HEK293 (cell line): ENCODE measurements around the gene UTP25.

Source experiments
- CTCF ChIA-PET: fragments of 350-600 bp; formaldehyde crosslinking; extraction: SDS; loops from one replicate; lab custom pipeline; 2021; ENCODE audit warnings: antibody characterized with exemption; lab: Yijun Ruan, JAX
- POLR2A ChIA-PET: fragments of 300-600 bp; formaldehyde crosslinking; extraction: SDS; loops from one replicate; lab custom pipeline; 2020; ENCODE audit warnings: antibody characterized with exemption, inconsistent platforms; lab: Yijun Ruan, JAX
- H3K27ac ChIP-seq: fragments of 200-500 bp; sonication (Bioruptor generic); 2 replicates; pipeline ENCODE4 v1.5.1; 2014; ENCODE audit warnings: low read depth, low read length, control low read depth, inconsistent platforms; ENCODE audit errors: extremely low read depth
- H3K36me3 ChIP-seq, 2 experiments: fragments of 200-500 bp in 1 of 2; sonication (Bioruptor generic) in 1 of 2; 1 replicate in 1 of 2; 2 replicates in 1 of 2; pipeline ENCODE4 v1.5.1; 2014 to 2017; ENCODE audit warnings: inconsistent platforms in 2 of 2, low read length in 2 of 2; ENCODE audit not compliant: control insufficient read depth in 2 of 2, insufficient read depth in 1 of 2
- H3K4me1 ChIP-seq: fragments of 200-500 bp; sonication (Bioruptor generic); 2 replicates; pipeline ENCODE4 v1.5.1; 2014; ENCODE audit warnings: mild to moderate bottlenecking, low read length, inconsistent platforms; ENCODE audit not compliant: control insufficient read depth, insufficient read depth
- H3K4me3 ChIP-seq: 2 replicates; pipeline ENCODE4 v1.5.1; 2011; ENCODE audit warnings: low read depth, mild to moderate bottlenecking, control low read depth, low read length, moderate library complexity
- H3K9me3 ChIP-seq: fragments of 200-500 bp; sonication (Bioruptor generic); 2 replicates; pipeline ENCODE4 v1.5.1; 2014; ENCODE audit warnings: low read depth, low read length, inconsistent platforms; ENCODE audit not compliant: control insufficient read depth, insufficient read depth
- KLF10 ChIP-seq: fragments of 450-650 bp; IDR thresholded peaks from 2 replicates; pipeline ENCODE4 v1.5.1; 2018; ENCODE audit warnings: missing biosample characterization, mild to moderate bottlenecking, missing genetic modification characterization
- ZNF138 ChIP-seq: fragments of 450-650 bp; formaldehyde crosslinking; IDR thresholded peaks from 2 replicates; pipeline ENCODE4 v1.5.1; 2016; ENCODE audit warnings: missing biosample characterization, missing genetic modification characterization, borderline replicate concordance
- ZNF202 ChIP-seq: fragments of 450-650 bp; formaldehyde crosslinking; IDR thresholded peaks from 2 replicates; pipeline ENCODE4 v1.5.1; 2016; ENCODE audit warnings: missing biosample characterization, missing genetic modification characterization, borderline replicate concordance
- ZNF214 ChIP-seq: fragments of 450-650 bp; formaldehyde crosslinking; IDR thresholded peaks from 2 replicates; pipeline ENCODE4 v1.5.1; 2017; ENCODE audit warnings: missing biosample characterization, mild to moderate bottlenecking, missing genetic modification characterization, borderline replicate concordance
- ZNF324 ChIP-seq: fragments of 450-650 bp; formaldehyde crosslinking; IDR thresholded peaks from 2 replicates; pipeline ENCODE4 v1.5.1; 2016; ENCODE audit warnings: missing biosample characterization, missing genetic modification characterization
- ZNF335 ChIP-seq: fragments of 450-650 bp; formaldehyde crosslinking; conservative IDR thresholded peaks from 2 replicates; pipeline ENCODE4 v1.5.1; 2016; ENCODE audit warnings: missing biosample characterization, missing genetic modification characterization
- ZNF555 ChIP-seq: fragments of 450-650 bp; formaldehyde crosslinking; conservative IDR thresholded peaks from 2 replicates; pipeline ENCODE4 v1.5.1; 2017; ENCODE audit warnings: missing biosample characterization, mild to moderate bottlenecking, missing genetic modification characterization, inconsistent platforms
- ZNF624 ChIP-seq: fragments of 450-650 bp; formaldehyde crosslinking; IDR thresholded peaks from 2 replicates; pipeline ENCODE4 v1.5.1; 2017; ENCODE audit warnings: missing biosample characterization, missing genetic modification characterization
- ZNF658 ChIP-seq: fragments of 450-650 bp; formaldehyde crosslinking; IDR thresholded peaks from 2 replicates; pipeline ENCODE4; 2016; ENCODE audit warnings: missing biosample characterization, missing genetic modification characterization
- ZNF670 ChIP-seq: fragments of 450-650 bp; formaldehyde crosslinking; IDR thresholded peaks from 2 replicates; pipeline ENCODE4 v1.5.1; 2016; ENCODE audit warnings: missing biosample characterization, missing genetic modification characterization, low read depth
- ZNF76 ChIP-seq: fragments of 450-650 bp; formaldehyde crosslinking; IDR thresholded peaks from 2 replicates; pipeline ENCODE4; 2016; ENCODE audit warnings: low read depth, missing biosample characterization, missing genetic modification characterization, borderline replicate concordance
- ZNF768 ChIP-seq: fragments of 450-650 bp; formaldehyde crosslinking; IDR thresholded peaks from 2 replicates; pipeline ENCODE4 v1.5.1; 2018; ENCODE audit warnings: missing biosample characterization, mild to moderate bottlenecking, missing genetic modification characterization
- TF ChIP-seq, protein P1 (sequence below): fragments of 450-650 bp; formaldehyde crosslinking; conservative IDR thresholded peaks from 2 replicates; pipeline ENCODE4 v1.5.1; 2016; ENCODE audit warnings: low read depth, missing biosample characterization, missing genetic modification characterization
- TF ChIP-seq, protein P2 (sequence below): fragments of 450-650 bp; formaldehyde crosslinking; IDR thresholded peaks from 2 replicates; pipeline ENCODE4 v1.5.1; 2016; ENCODE audit warnings: missing biosample characterization, missing genetic modification characterization
- TF ChIP-seq, protein P3 (sequence below): fragments of 450-650 bp; formaldehyde crosslinking; IDR thresholded peaks from 2 replicates; pipeline ENCODE4 v1.5.1; 2017; ENCODE audit warnings: missing biosample characterization, missing genetic modification characterization
- TF ChIP-seq, protein P4 (sequence below): fragments of 450-650 bp; formaldehyde crosslinking; IDR thresholded peaks from 2 replicates; pipeline ENCODE4 v1.5.1; 2016; ENCODE audit warnings: missing biosample characterization, missing genetic modification characterization, borderline replicate concordance
- TF ChIP-seq, protein P5 (sequence below): fragments of 450-650 bp; formaldehyde crosslinking; IDR thresholded peaks from 2 replicates; pipeline ENCODE4 v1.5.1; 2016; ENCODE audit warnings: missing biosample characterization, missing genetic modification characterization

The UTP25 gene

DNA sequence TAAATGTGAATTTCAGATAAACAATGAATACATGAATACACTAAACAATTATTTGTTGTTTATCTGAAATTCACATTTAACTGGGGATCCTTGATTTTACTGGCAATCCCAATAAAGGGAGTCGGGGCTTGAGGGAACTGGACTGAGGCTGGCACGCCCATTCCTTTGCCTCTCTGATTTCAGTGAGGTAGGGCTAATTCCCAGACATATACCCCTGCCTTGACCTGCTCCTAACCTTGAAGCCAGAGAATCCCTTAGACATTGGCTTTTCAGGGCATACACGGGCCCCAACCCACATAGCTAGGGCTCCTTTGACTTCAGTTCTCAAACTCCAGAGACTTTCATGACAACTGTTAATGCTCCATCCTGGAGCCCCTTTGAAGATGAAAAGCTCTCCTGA lies 10.8 kb upstream of the UTP25 start (continued):
- TF ChIP-seq, protein P1, sequence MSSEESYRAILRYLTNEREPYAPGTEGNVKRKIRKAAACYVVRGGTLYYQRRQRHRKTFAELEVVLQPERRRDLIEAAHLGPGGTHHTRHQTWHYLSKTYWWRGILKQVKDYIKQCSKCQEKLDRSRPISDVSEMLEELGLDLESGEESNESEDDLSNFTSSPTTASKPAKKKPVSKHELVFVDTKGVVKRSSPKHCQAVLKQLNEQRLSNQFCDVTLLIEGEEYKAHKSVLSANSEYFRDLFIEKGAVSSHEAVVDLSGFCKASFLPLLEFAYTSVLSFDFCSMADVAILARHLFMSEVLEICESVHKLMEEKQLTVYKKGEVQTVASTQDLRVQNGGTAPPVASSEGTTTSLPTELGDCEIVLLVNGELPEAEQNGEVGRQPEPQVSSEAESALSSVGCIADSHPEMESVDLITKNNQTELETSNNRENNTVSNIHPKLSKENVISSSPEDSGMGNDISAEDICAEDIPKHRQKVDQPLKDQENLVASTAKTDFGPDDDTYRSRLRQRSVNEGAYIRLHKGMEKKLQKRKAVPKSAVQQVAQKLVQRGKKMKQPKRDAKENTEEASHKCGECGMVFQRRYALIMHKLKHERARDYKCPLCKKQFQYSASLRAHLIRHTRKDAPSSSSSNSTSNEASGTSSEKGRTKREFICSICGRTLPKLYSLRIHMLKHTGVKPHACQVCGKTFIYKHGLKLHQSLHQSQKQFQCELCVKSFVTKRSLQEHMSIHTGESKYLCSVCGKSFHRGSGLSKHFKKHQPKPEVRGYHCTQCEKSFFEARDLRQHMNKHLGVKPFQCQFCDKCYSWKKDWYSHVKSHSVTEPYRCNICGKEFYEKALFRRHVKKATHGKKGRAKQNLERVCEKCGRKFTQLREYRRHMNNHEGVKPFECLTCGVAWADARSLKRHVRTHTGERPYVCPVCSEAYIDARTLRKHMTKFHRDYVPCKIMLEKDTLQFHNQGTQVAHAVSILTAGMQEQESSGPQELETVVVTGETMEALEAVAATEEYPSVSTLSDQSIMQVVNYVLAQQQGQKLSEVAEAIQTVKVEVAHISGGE (tag by site-specific recombination): no peak
- TF ChIP-seq, protein P2, sequence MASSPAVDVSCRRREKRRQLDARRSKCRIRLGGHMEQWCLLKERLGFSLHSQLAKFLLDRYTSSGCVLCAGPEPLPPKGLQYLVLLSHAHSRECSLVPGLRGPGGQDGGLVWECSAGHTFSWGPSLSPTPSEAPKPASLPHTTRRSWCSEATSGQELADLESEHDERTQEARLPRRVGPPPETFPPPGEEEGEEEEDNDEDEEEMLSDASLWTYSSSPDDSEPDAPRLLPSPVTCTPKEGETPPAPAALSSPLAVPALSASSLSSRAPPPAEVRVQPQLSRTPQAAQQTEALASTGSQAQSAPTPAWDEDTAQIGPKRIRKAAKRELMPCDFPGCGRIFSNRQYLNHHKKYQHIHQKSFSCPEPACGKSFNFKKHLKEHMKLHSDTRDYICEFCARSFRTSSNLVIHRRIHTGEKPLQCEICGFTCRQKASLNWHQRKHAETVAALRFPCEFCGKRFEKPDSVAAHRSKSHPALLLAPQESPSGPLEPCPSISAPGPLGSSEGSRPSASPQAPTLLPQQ: no peak
- TF ChIP-seq ZNF214: no peak
- TF ChIP-seq ZNF658: no peak
- TF ChIP-seq ZNF335 (tag by site-specific recombination): no peak
- no peak for TF ChIP-seq ZNF670 (tag by site-specific recombination)

DNA sequence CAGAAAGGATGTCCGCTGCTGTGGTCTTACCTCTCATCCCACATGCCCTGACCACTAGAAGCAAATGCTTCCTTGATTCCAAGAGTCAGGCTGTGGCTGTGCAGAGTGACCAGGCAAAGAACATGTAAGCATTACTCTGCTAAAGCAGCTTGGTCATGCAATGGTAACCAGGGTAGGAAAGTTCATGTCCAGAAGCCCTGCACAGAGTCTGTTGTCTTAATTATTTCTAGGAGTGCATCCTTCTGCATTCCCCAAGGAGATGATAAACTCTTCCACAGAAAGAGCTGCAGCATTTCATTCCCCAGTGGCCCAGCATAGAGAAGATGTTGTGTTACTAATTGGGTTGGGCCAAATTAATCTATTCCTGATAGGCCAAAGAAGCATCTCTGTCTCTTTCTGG lies 10.1 kb upstream of the UTP25 start:
- Histone ChIP-seq H3K36me3 (no peaks in the 10 kb centered on the region), H3K9me3 (no peaks in the 10 kb centered on the region), H3K27ac (no peak overlapping the region), H3K4me1 (no peaks in the 10 kb centered on the region), H3K4me3 (no peak overlapping the region)
- ChIA-PET POLR2A (interaction anchor here (1.0 kb wide), 1 partner anchor 9 kb away, joined by 3 read pairs; no protein-coding TSS in a partner anchor), CTCF (interaction anchor here (0.7 to 1.7 kb wide), 3 partner anchors 10 to 600 kb away, joined by 4 to 9 read pairs (median 4); partner anchors contain the start of gene UTP25)
- TF ChIP-seq ZNF555 (tag by site-specific recombination) (no peak), ZNF768 (tag by site-specific recombination) (no peak), ZNF202 (tag by site-specific recombination) (no peak), ZNF624 (tag by site-specific recombination) (no peak), ZNF138 (tag by site-specific recombination) (no peak), ZNF324 (tag by site-specific recombination) (no peak), KLF10 (tag by site-specific recombination) (no peak), ZNF76 (no peak)
- TF ChIP-seq, protein P3, sequence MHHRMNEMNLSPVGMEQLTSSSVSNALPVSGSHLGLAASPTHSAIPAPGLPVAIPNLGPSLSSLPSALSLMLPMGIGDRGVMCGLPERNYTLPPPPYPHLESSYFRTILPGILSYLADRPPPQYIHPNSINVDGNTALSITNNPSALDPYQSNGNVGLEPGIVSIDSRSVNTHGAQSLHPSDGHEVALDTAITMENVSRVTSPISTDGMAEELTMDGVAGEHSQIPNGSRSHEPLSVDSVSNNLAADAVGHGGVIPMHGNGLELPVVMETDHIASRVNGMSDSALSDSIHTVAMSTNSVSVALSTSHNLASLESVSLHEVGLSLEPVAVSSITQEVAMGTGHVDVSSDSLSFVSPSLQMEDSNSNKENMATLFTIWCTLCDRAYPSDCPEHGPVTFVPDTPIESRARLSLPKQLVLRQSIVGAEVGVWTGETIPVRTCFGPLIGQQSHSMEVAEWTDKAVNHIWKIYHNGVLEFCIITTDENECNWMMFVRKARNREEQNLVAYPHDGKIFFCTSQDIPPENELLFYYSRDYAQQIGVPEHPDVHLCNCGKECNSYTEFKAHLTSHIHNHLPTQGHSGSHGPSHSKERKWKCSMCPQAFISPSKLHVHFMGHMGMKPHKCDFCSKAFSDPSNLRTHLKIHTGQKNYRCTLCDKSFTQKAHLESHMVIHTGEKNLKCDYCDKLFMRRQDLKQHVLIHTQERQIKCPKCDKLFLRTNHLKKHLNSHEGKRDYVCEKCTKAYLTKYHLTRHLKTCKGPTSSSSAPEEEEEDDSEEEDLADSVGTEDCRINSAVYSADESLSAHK (tag by site-specific recombination): no peak
- TF ChIP-seq, protein P4, sequence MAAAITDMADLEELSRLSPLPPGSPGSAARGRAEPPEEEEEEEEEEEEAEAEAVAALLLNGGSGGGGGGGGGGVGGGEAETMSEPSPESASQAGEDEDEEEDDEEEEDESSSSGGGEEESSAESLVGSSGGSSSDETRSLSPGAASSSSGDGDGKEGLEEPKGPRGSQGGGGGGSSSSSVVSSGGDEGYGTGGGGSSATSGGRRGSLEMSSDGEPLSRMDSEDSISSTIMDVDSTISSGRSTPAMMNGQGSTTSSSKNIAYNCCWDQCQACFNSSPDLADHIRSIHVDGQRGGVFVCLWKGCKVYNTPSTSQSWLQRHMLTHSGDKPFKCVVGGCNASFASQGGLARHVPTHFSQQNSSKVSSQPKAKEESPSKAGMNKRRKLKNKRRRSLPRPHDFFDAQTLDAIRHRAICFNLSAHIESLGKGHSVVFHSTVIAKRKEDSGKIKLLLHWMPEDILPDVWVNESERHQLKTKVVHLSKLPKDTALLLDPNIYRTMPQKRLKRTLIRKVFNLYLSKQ (tag by site-specific recombination): no peak
- TF ChIP-seq, protein P5, sequence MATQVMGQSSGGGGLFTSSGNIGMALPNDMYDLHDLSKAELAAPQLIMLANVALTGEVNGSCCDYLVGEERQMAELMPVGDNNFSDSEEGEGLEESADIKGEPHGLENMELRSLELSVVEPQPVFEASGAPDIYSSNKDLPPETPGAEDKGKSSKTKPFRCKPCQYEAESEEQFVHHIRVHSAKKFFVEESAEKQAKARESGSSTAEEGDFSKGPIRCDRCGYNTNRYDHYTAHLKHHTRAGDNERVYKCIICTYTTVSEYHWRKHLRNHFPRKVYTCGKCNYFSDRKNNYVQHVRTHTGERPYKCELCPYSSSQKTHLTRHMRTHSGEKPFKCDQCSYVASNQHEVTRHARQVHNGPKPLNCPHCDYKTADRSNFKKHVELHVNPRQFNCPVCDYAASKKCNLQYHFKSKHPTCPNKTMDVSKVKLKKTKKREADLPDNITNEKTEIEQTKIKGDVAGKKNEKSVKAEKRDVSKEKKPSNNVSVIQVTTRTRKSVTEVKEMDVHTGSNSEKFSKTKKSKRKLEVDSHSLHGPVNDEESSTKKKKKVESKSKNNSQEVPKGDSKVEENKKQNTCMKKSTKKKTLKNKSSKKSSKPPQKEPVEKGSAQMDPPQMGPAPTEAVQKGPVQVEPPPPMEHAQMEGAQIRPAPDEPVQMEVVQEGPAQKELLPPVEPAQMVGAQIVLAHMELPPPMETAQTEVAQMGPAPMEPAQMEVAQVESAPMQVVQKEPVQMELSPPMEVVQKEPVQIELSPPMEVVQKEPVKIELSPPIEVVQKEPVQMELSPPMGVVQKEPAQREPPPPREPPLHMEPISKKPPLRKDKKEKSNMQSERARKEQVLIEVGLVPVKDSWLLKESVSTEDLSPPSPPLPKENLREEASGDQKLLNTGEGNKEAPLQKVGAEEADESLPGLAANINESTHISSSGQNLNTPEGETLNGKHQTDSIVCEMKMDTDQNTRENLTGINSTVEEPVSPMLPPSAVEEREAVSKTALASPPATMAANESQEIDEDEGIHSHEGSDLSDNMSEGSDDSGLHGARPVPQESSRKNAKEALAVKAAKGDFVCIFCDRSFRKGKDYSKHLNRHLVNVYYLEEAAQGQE (tag by site-specific recombination): no peak
